ENCODE data around the gene PARK7.
"Not testable (repeated sequence)": the region's sequence is repeated elsewhere in the genome, so short reads cannot be mapped to it uniquely, and the experiment has no call there.

PARK7 gene

GRCh38 chr1:7948960-7949359 lies 12.6 kb upstream of the PARK7 start:
- DNase-seq = no peak

DNA sequence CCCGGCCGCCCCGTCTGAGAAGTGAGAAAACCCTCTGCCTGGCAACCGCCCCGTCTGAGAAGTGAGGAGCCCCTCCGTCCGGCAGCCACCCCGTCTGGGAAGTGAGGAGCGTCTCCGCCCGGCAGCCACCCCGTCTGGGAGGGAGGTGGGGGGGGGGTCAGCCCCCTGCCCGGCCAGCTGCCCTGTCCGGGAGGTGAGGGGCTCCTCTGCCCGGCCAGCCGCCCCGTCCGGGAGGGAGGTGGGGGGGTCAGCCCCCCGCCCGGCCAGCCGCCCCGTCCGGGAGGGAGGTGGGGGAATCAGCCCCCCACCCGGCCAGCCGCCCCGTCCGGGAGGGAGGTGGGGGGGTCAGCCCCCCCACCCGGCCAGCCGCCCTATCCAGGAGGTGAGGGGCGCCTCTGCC lies 8.7 kb upstream of the PARK7 start:
- not testable (repeated sequence) for DNase-seq

DNA sequence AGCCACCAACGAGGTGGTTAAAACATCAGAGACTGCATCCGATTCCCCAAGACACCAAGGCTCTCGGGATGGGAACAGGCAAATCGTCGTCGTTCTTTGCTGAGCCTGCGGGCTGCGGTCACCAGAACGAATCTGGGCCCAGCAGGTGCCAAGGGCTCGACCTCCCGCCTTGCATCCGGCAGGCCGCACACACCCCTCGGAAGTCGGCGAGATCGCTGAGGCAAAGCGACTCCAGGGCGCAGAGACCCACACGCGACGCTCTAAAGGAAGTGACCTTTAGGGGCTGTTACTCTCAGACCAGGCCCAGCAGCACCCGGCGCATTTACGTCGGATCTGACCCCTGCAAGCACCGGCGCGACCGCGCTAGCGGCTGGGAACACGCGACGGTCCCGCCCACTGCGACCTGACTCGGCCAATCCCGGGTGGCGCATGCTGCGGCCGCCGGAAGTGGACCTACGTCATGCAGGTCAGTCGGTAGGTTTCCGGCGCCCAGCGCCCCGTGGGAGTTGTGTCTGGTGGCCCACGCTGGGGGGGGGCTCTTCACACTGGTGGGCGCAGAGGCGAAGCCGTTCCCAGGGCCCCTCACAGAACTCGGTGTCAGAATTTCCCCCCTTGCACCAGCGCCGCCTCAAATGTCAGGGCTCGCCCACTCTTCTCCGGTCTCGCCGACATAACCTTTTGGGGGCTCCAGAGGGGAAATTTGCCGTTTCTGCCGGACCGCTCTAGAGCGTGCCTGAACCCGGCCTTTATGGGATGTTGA lies 7.5 kb upstream of the PARK7 start:
- DNase-seq = peak; percentile 90

- DNase-seq = no peak
Measured at GRCh38 chr1:7954683-7955082, 6.8 kb upstream of the PARK7 start.

DNA sequence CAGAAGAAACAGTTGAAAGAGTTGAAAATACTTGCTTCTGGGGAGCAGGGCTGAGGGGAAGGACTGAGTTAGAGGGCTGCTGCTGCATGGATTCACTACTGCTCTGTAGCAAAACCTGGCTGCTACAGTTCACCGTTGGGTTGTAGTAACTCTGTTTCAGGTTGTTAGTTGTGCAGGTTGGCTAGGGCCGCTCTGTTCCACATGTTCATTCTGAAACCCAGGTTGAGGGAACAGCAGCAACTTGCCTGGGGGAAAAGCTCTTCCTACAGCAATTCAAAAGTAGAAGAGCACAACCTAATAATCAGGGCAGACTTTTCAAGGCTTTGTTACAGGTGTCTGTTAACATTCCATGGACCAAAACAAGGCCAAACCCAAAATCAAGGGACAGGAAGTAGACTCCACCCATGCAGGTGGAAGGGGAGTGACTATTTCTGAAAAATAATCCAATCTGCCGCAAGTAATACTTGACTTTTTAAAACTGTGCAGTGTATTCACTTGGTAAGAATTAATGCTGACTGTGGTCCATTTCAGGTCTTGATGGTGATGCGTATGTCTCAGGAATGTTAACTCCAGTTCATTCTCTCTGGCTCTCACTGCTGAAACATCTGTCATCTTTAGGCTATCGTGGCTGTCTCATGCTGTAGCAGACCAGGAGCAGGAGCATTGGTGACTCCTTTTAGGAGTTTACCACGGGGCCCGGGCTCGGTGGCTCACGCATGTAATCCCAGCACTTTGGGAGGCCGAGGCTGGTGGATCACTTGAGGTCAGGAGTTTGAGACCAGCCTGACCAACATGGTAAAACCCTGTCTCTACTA lies 5.1 kb upstream of the PARK7 start:
- DNase-seq = no peak

DNA sequence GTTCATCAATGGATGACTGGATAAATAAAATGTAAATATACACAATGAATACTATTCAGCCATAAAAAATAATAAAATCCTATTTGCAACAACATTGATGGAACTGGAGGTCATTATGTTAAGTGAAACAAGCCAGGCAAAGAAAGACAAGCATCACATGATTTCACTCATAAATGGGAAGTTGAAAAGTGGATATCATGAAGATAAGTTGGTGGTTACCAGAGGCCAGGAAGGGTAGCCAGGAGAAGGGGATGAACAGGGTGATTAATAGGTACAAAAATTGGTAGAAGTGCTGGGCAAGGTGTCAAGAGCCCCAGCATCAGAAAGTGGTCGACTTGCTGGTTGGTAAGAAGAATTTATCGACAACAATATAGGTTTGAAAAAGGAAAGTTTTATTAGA lies 1.3 kb upstream of the PARK7 start:
- no peak for DNase-seq

GRCh38 chr1:7960867-7961215 lies 670 bp upstream of the PARK7 start:
- no peak for DNase-seq

DNA sequence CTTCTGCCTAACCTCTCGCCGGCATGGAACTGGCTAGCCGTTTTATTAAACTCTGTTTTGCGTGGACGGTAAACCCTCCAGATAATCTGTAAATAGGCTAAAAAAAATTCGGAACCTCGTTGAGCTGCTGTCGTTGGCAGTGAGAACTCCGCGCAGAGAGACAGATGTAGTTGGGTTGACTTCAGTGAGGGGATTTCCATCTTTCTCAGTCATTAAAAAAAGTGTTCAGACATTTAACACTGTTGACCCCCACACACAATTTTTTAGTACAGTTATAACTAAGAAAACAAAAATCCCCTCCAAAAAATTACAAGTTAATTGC lies 464 bp downstream of the PARK7 start:
- DNase-seq = no peak

DNA sequence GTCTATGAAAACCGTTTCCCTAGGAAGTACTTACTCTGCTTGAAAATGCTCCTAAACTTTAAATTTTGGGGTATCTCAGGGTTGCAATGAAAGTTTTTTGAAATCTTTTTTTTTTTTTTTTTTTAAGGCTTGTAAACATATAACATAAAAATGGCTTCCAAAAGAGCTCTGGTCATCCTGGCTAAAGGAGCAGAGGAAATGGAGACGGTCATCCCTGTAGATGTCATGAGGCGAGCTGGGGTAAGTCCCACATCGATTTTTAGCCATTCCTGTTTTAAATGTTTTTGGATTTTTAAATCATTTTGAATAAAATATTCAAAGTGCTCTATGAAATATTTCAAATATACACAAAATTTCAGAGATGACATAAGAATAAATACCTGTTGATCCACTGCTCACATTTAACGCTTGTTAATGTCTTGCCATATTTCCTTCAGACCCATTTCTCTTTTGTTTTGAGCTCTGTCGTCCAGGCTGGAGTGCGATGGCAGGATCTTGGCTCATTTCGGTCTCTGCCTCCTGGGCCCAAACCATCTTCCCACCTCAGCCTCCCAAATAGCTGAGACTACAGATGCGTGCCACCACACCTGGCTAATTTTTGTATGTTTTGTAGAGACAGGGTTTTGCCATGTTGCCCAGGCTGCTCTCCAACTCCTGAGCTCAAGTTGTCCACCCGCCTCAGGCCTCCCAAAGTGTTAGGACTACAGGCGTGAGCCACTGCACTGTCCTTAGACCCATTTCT lies 1.3 kb downstream of the PARK7 start:
- DNase-seq = no peak

GRCh38 chr1:7963378-7963730 lies 1.8 kb downstream of the PARK7 start:
- DNase-seq = not testable (repeated sequence)

GRCh38 chr1:7963841-7964240 lies 2.3 kb downstream of the PARK7 start:
- DNase-seq = not testable (repeated sequence)

GRCh38 chr1:7964476-7964875 lies 3.0 kb downstream of the PARK7 start:
- no peak for DNase-seq

DNA sequence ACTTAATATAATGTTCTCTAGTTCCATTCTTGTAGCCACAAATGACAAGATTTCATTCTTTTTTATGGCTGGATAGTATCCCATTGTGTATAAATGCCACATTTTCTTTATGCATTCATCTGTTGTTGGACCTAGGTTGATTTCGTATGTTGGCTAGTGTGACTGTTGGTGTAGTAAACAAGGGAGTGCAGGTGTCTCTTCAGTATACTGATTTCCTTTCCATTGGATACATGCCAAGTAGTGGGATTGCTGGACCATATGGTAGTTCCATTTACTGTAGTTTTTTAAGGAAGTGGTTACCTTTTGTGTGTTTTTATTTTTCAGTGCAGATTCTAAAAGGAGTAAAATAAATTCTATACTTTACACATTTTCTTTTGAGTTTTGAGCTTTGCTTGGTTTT lies 5.7 kb downstream of the PARK7 start:
- no peak for DNase-seq

DNA sequence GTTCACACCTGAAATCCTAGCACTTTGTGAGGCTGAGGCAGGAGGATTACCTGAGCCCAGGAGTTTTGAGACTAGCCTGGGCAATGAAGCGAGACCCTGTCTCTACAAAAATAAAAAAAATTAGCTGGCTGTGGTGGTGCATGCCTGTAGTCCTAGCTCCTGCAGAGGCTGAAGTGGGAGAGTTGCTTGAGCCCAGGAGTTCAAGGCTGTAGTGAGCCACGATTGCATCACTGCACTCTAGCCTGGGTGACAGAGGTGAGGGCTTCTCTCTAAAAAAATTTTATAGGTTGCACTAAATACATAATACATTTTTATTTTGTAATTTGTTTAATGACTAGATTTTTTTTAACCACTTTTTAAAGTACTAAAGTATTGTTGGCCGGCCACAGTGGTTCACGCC lies 6.1 kb downstream of the PARK7 start:
- DNase-seq = no peak

- no peak for DNase-seq
Measured at GRCh38 chr1:7970246-7970645, 8.7 kb downstream of the PARK7 start.

GRCh38 chr1:7971024-7971423 lies 9.5 kb downstream of the PARK7 start:
- DNase-seq = no peak

GRCh38 chr1:7972285-7972684 lies 10.8 kb downstream of the PARK7 start:
- DNase-seq = no peak

DNA sequence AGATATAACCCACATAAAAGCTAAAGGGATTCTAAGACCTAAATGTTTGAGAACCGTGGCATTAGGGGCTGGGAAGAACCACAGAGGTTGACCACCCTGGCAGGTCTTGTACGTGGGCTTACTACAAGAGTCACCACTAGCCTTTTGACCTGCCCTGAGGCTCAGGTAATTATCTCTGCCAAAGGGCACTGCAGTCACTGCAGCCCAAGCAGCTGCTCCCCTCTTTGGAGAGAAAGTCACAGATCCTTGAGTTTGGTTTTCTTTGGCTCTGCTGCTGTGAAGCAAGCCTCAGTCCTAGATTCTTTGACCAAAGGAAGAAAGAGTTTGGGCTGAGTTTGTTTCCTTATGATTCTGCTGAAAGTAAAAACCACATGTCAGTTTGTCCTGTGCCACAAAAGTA lies 11.6 kb downstream of the PARK7 start:
- DNase-seq = no peak

DNA sequence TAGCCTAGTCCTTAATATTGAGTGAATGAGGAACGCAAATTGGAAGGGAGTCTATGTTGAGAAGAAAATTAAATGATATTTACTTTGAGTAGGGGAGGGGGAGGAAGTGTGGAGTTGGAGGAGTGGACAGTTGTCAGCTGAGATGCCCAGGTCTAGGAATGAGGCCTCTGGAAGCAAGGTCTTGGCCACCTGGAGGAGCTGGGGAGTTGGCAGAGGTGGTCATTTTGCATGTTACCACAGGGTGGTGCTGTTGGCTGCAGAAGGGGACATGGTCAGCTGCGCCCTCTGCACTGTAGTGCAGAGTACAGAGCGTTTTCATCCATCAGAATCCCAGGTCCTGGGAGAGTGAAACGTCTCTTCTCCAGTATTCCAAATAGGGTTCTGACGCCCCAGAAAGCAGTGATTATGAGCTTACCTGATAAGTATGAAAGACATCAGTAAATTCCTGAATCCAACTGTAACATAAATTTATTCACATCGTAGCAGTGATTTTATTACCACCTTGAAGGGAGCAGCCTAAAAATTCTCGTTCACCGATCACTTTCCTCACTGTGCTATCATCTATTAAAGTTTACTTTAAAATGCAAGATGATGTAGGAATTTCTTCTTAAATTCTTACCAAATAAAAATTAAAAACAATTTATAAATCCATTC lies 13.8 kb downstream of the PARK7 start:
- peak; percentile 47 for DNase-seq

DNA sequence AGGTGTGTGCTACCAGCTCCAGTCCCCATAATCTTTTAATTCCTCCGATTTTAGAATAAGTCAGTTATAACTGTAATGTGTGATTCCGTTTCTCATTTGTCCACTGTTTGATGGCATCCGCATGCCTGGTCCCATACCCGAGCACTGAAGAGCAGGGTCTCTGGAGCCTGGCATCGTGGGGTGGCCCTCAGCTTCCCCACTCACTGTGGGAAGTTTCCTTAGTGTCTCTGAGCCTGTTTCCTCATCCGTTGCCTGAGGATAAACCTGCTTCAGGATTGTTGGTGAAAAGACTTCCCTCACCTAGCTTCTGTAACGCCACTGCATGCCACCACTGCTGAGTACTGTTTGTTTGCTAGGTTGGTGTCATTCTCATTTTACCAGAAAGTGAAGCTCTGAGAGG lies 19.5 kb downstream of the PARK7 start:
- no peak for DNase-seq

DNA sequence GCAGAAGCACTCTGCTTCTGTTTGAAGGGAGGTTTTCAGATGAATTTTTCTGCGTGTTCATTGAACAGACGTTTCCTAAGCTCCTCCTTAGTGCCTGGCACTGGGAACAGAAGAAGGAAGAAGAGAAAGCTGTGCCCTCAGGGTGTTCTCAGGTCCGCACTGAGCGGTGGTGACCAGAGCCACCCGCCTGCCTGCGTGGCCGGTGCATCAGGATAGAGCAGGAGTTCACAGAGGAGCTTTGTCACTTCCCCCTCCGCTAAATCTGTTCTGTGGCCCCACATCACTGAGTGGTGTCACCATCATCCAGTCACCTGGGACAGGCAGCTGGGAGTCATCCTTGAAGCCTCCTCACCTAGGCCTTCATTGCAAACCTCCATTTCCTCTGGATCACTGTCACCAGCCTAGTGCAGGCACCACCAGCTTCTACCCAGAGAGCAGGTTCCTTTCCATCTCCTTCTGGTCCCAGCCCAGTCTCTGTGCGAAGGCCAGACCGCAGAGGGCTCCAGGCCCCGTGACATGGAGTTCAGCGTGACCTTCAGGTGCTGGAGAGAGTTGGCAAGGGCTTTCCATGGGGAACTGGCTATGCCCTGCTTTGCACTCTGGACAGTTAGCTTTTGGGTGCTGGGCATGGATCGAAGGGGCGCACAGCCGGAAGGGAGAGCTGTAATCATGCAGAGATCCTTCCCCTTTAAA lies 21.7 kb downstream of the PARK7 start:
- no peak for DNase-seq

- DNase-seq = no peak
Measured at GRCh38 chr1:7984811-7985210, 23.3 kb downstream of the PARK7 start.
